Measurements from ENCODE around the gene NHERF1.

The NHERF1 gene

GRCh38 chr17:74768069-74768762 lies 19.8 kb downstream of the NHERF1 start:
- no peak for DNase-seq (ENCODE audit: low read depth, low spot score)

GRCh38 chr17:74768763-74769114 lies 20.3 kb downstream of the NHERF1 start:
- DNase-seq (ENCODE audit: low read depth, low spot score): no peak

GRCh38 chr17:74769266-74769855 lies 20.9 kb downstream of the NHERF1 start:
- DNase-seq (ENCODE audit: low read depth, low spot score): no peak

- no peak for DNase-seq (ENCODE audit: low read depth, low spot score)
Measured at GRCh38 chr17:74769856-74770497, 21.5 kb downstream of the NHERF1 start.

GRCh38 chr17:74770498-74771318 lies 22.3 kb downstream of the NHERF1 start:
- DNase-seq (ENCODE audit: low read depth, low spot score): peak; percentile 79

- DNase-seq (ENCODE audit: low read depth, low spot score): no peak
Measured at GRCh38 chr17:74771319-74771914, 23.0 kb downstream of the NHERF1 start.

- DNase-seq (ENCODE audit: low read depth, low spot score): no peak
Measured at GRCh38 chr17:74772053-74772452, 23.6 kb downstream of the NHERF1 start.

- DNase-seq (ENCODE audit: low read depth, low spot score): no peak
Measured at GRCh38 chr17:74773414-74773813, 25.0 kb downstream of the NHERF1 start.

GRCh38 chr17:74773871-74774286 lies 25.5 kb downstream of the NHERF1 start:
- DNase-seq (ENCODE audit: low read depth, low spot score): no peak

- DNase-seq (ENCODE audit: low read depth, low spot score): no peak
Measured at GRCh38 chr17:74775409-74776043, 27.1 kb downstream of the NHERF1 start.

- peak; percentile 99 for DNase-seq (ENCODE audit: low read depth, low spot score)
Measured at GRCh38 chr17:74776044-74776962, 27.9 kb downstream of the NHERF1 start, which contains the start of gene NAT9. TSS of gene NAT9 (minus strand) at chr17:74776345. CDS start at chr17:74775698, 647 bp downstream.

- no peak for DNase-seq (ENCODE audit: low read depth, low spot score)
Measured at GRCh38 chr17:74776990-74777389, 28.6 kb downstream of the NHERF1 start.

- no peak for DNase-seq (ENCODE audit: low read depth, low spot score)
Measured at GRCh38 chr17:74777901-74778515, 29.6 kb downstream of the NHERF1 start.

GRCh38 chr17:74778960-74779359 lies 30.5 kb downstream of the NHERF1 start:
- DNase-seq (ENCODE audit: low read depth, low spot score): no peak

GRCh38 chr17:74779501-74779900 lies 31.1 kb downstream of the NHERF1 start:
- DNase-seq (ENCODE audit: low read depth, low spot score): no peak

GRCh38 chr17:74779948-74780400 lies 31.5 kb downstream of the NHERF1 start:
- no peak for DNase-seq (ENCODE audit: low read depth, low spot score)

GRCh38 chr17:74780443-74781238 lies 32.2 kb downstream of the NHERF1 start:
- DNase-seq (ENCODE audit: low read depth, low spot score): no peak

- DNase-seq (ENCODE audit: low read depth, low spot score): no peak
Measured at GRCh38 chr17:74782571-74782970, 34.1 kb downstream of the NHERF1 start.
